ENCODE results near the gene ZNF562. TPM values are rescaled to one million over a fixed set of nuclear protein-coding genes. Genes with fewer than 3 reads are reported as not detected.
A peak's percentile ranks its signal among the peaks of the same experiment; 100 is the strongest.
"Not testable (repeated sequence)": the region's sequence is repeated elsewhere in the genome, so short reads cannot be mapped to it uniquely, and the experiment has no call there.

The ZNF562 gene
- total and polyA plus RNA-seq, 3 donors from 2014 or later = 7.4 to 17.4 (median 16.9) TPM

- H3K9me3 ChIP-seq; H3K27me3 ChIP-seq; H3K4me1 ChIP-seq; H3K36me3 ChIP-seq (ENCODE audit: low read depth, missing control alignments); intact Hi-C loops (cut with DNase I; ENCODE audit: low total_unique reads): not testable (repeated sequence)
- WGBS, 2 donors = 49 to 53% methylated on average over 16 to 20 of the region's 20 CpGs
- H3K27ac ChIP-seq = peak overlapping the region; percentile 95 to 96
- peak; percentile 17 for DNase-seq
- H3K4me3 ChIP-seq = peak overlapping the region; percentile 76 to 78
Measured at GRCh38 chr19:9675358-9675901, 530 bp upstream of the ZNF562 start.

- Histone ChIP-seq H3K9me3 (no peaks in the 10 kb centered on the region), H3K4me1 (no peaks in the 10 kb centered on the region), H3K27ac (peak overlapping the region; percentile 95 to 96), H3K36me3 (ENCODE audit: low read depth, missing control alignments) (no peaks in the 10 kb centered on the region), H3K27me3 (no peaks in the 10 kb centered on the region), H3K4me3 (peak overlapping the region; percentile 76 to 78)
- no peak for DNase-seq
- intact Hi-C loops (cut with DNase I; ENCODE audit: low total_unique reads) = no loop called here
- TF ChIP-seq, protein P1, sequence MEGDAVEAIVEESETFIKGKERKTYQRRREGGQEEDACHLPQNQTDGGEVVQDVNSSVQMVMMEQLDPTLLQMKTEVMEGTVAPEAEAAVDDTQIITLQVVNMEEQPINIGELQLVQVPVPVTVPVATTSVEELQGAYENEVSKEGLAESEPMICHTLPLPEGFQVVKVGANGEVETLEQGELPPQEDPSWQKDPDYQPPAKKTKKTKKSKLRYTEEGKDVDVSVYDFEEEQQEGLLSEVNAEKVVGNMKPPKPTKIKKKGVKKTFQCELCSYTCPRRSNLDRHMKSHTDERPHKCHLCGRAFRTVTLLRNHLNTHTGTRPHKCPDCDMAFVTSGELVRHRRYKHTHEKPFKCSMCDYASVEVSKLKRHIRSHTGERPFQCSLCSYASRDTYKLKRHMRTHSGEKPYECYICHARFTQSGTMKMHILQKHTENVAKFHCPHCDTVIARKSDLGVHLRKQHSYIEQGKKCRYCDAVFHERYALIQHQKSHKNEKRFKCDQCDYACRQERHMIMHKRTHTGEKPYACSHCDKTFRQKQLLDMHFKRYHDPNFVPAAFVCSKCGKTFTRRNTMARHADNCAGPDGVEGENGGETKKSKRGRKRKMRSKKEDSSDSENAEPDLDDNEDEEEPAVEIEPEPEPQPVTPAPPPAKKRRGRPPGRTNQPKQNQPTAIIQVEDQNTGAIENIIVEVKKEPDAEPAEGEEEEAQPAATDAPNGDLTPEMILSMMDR (IDR thresholded peaks at IDR 0.05) = no peak
- TF ChIP-seq POLR2A (IDR thresholded peaks at IDR 0.05) = no peak
- WGBS, 2 donors = 31 to 34% methylated on average over 13 of the region's 13 CpGs
Measured at GRCh38 chr19:9673912-9674662, 813 bp downstream of the ZNF562 start.

DNA sequence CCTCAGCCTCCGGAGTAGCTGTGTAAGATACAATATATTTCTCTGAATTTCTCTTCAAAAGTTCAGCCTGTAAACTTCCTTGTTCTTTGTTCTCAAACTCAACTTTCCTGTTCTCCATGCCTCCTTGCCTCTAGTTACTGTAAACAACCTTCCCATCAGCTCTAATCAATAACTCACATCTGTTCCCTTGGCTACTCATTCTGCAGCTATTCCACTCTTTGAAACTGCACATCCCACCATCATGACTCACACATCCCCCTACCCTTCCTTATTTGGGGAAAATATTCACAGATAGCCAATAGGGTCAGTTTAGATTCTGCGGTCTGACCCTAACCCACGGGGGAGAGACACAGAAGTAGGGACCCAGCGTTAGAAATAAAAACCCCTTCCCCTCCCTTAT, 2.0 kb downstream of the ZNF562 start:
- no peak for DNase-seq
- intact Hi-C loops (cut with DNase I; ENCODE audit: low total_unique reads) = no loop called here
- Histone ChIP-seq H3K9me3 (no peaks in the 10 kb centered on the region), H3K27me3 (no peaks in the 10 kb centered on the region), H3K36me3 (ENCODE audit: low read depth, missing control alignments) (no peaks in the 10 kb centered on the region), H3K27ac (no peak overlapping the region), H3K4me1 (no peaks in the 10 kb centered on the region), H3K4me3 (no peak overlapping the region)
- TF ChIP-seq, protein P1 (IDR thresholded peaks at IDR 0.05) = no peak
- TF ChIP-seq POLR2A (IDR thresholded peaks at IDR 0.05) = no peak
- 89 to 95% methylated on average over 4 of the region's 4 CpGs for WGBS, 2 donors

DNA sequence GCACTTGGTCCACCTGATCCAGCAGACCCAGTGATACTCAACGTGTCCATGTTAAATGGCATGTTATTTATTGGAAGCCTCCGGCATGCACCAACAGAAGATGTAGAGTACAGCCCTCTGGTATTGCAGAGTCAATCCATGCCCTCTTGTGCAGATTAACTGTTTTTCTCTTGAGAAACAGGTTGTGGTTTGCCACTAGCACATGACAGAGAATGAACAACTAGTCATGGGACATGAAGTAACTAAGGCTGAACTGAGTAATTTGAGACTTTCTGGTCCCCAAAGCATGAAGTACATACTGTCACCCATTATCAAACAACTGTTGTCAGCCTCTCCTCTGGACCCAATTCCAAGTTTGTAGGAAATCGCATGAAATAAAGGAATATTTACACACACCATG, 3.2 kb downstream of the ZNF562 start:
- DNase-seq = no peak
- Histone ChIP-seq H3K9me3 (no peaks in the 10 kb centered on the region), H3K27ac (no peak overlapping the region), H3K27me3 (no peaks in the 10 kb centered on the region), H3K36me3 (ENCODE audit: low read depth, missing control alignments) (no peaks in the 10 kb centered on the region), H3K4me3 (no peak overlapping the region), H3K4me1 (no peaks in the 10 kb centered on the region)
- TF ChIP-seq, protein P1 (IDR thresholded peaks at IDR 0.05) = no peak
- WGBS, 2 donors = 89 to 91% methylated on average over 3 of the region's 3 CpGs
- intact Hi-C loops (cut with DNase I; ENCODE audit: low total_unique reads) = no loop called here

GRCh38 chr19:9668544-9668943, 6.4 kb downstream of the ZNF562 start:
- Histone ChIP-seq H3K27ac (no peak overlapping the region), H3K4me3 (no peak overlapping the region), H3K36me3 (ENCODE audit: low read depth, missing control alignments) (no peaks in the 10 kb centered on the region), H3K27me3 (no peaks in the 10 kb centered on the region), H3K4me1 (no peaks in the 10 kb centered on the region), H3K9me3 (no peaks in the 10 kb centered on the region)
- 96 to 98% methylated on average over 2 of the region's 2 CpGs for WGBS, 2 donors
- no peak for DNase-seq
- intact Hi-C loops (cut with DNase I; ENCODE audit: low total_unique reads) = no loop called here
- TF ChIP-seq, protein P1 (IDR thresholded peaks at IDR 0.05) = no peak
- TF ChIP-seq POLR2A (IDR thresholded peaks at IDR 0.05) = no peak
